Activated naive CD8-positive, alpha-beta T cell treated with anti-CD3 and anti-CD28 coated beads, Interleukin-2, amount 50 U/mL, for 24 hours (primary cell): ENCODE results near the gene AP5B1.

ENCODE experiments used
- ATAC-seq: fragments of 150-1000 bp; cut with Tn5 transposase; one replicate; pipeline ENCODE4 v1.10.0; 2021
- DNase-seq: peaks from one replicate; pipeline ENCODE4 v3.0.0; 2021
- H3K27ac Mint-ChIP-seq: one replicate; pipeline ENCODE4 v1.8.0; 2021; ENCODE audit warnings: mild to moderate bottlenecking, mixed read lengths
- H3K27me3 Mint-ChIP-seq: one replicate; pipeline ENCODE4 v1.8.0; 2021; ENCODE audit warnings: mixed read lengths
- H3K36me3 Mint-ChIP-seq: one replicate; pipeline ENCODE4 v1.8.0; 2021; ENCODE audit warnings: low read depth, mixed read lengths
- H3K4me1 Mint-ChIP-seq: one replicate; pipeline ENCODE4 v1.8.0; 2021; ENCODE audit warnings: mixed read lengths
- H3K4me3 Mint-ChIP-seq: one replicate; pipeline ENCODE4 v1.8.0; 2021; ENCODE audit warnings: mild to moderate bottlenecking, moderate library complexity, mixed read lengths
- H3K9me3 Mint-ChIP-seq: one replicate; pipeline ENCODE4 v1.8.0; 2021; ENCODE audit warnings: mixed read lengths

Gene AP5B1

DNA sequence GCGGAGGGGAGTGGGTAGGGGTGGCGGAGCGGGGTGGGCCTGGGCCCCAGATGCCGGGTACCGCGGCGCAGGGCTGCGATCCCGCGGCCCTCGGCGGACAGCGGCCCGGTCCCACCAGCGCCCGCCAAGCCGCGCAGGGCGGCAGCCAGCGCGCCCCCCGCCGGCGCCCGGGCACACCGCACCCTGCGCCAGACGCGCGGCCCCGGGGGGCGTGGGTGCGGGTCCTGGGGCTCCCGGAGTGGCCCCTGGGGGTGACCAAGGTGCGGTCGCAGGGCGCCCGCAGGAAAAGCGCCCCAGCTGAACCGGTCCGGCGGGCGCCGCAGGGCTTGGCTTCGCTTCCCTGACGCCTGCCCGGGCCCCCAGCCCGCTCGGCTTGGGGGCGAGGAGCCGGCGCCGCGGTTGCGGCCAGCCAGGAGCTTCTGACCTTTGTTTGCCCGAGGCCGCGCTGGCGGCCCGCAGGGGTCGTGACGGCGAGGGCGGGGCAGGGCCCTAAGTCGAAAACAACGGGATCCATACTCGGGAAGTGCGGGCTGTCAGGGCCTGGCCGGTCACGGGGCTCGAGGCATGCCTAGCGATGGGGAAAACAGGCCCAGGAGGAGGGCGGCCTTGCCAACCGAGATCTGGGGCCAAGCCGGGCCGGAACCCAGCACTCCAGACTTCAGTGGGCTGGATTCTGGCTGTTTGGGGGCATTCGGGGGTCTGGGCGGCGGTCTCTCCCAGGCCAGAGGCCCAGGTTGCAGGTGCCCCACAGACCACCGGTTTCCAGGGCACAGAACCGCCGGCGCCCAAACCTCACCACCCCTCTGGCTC is 581 bp upstream of the AP5B1 start:
- H3K9me3 Mint-ChIP-seq = no peaks in the 10 kb centered on the region
- H3K4me1 Mint-ChIP-seq = peaks cover 32% of the 10 kb centered on the region
- no peak overlapping the region for H3K4me3 Mint-ChIP-seq
- H3K36me3 Mint-ChIP-seq = peaks cover 2% of the 10 kb centered on the region
- ATAC-seq = peak; percentile 23
- peaks cover 30% of the 10 kb centered on the region for H3K27me3 Mint-ChIP-seq
- H3K27ac Mint-ChIP-seq = no peak overlapping the region
- no peak for DNase-seq

DNA sequence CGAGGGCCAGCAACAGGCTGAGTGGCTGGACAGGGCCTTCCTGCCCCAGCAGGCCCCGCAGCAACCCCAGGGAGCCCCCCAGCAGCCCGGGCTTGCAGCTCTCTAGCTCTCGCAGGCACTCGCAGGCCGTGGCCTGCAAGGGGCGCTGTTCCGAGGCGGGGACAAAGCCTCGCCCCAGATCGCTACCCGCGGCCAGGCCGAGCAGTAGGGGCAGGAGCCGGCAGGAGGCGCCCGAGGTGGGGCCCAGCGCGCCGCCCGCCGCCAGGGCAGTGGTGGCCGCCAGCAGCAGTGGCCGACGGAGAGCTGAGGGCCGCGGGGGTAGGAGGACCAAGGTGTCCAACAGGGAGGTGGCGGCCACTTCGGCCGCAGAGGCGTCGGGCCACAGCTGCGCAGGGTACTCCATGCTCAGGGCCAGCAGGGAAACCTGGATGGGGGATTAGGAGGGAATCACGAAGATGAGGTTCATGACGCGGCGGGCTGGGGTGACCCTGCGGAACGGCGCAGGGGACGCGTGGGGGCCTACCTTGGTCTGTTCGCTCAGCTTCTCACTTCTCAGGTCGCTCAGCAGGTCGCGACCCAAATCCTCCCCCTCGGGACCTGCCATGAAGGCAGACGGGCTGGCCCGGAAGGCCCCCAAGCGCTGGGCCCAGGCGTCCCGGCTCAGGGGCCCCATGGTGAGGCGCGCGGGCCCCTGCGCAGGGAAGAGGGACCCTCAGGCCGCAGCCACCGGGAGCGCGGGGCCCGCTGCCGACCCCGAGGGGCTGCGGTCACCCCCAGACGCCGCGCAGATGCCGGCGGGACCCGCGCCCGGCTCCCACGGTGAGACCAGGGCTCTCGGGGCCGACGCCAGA is 632 bp downstream of the AP5B1 start:
- Mint-ChIP-seq H3K9me3 (no peaks in the 10 kb centered on the region), H3K27me3 (peaks cover 20% of the 10 kb centered on the region), H3K4me3 (peak overlapping the region; percentile 86), H3K4me1 (peaks cover 28% of the 10 kb centered on the region), H3K27ac (peak overlapping the region; percentile 76), H3K36me3 (peaks cover 2% of the 10 kb centered on the region)
- ATAC-seq (peak; percentile 77), DNase-seq (peak; percentile 91)

DNA sequence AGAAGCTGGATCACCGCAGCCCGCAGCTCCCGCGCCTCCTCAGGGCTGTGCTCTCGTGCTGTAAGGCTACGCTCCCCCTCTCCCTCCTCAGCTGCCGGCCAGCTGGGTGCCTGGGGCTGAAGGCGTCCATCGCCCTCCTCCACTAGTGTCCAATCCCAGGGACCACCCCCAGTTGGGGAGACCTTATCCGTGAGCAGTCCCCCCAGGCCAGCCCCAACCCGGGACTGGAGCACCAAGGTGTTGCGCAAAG is 1.2 kb downstream of the AP5B1 start:
- Mint-ChIP-seq H3K27ac (no peak overlapping the region), H3K27me3 (peaks cover 16% of the 10 kb centered on the region), H3K4me3 (peak overlapping the region; percentile 86), H3K9me3 (no peaks in the 10 kb centered on the region), H3K36me3 (peaks cover 2% of the 10 kb centered on the region), H3K4me1 (peaks cover 29% of the 10 kb centered on the region)
- no peak for DNase-seq
- ATAC-seq = no peak

DNA sequence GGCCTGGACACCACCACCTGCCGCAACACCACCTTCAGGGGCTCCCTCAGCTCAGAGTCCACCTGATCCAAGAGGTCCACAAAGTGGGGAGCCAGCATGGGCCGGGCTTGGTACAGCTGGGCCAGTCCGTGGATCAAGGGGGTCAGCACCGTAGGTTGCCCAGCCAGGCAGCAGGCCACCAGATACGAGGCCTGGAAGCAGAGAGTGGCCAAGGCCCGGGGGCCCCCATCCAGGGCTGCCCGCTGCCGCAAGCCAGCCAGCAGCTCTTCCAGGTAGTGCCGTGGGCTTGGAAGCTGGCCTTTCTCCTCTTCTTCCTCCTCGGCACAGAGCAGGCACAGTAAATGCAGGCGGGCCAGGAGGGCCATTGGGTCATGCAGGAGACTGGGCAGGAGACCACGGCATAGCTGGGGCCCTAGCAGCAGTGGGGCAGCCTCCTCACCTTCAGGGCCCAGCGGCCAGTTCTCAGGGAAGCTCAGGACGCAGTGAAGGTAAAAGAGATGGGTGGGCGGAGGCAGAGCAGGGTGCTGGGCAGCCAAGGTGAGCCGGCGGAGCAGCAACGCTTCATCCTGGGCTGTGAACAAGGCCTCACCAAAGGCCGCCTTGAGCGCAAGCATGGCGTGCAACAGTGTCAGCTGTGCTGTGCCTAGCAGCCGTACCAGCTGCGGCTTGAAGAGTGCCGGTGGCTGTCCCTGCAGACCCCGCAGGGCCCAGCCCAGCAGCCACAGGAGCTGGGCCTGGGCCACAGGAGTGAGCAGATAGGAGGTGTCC is 1.7 kb downstream of the AP5B1 start:
- H3K9me3 Mint-ChIP-seq = no peaks in the 10 kb centered on the region
- peaks cover 2% of the 10 kb centered on the region for H3K36me3 Mint-ChIP-seq
- H3K27me3 Mint-ChIP-seq = peaks cover 11% of the 10 kb centered on the region
- H3K4me1 Mint-ChIP-seq = peaks cover 29% of the 10 kb centered on the region
- ATAC-seq (no peak), DNase-seq (no peak)
- H3K4me3 Mint-ChIP-seq = peak overlapping the region; percentile 86
- no peak overlapping the region for H3K27ac Mint-ChIP-seq

- DNase-seq (no peak), ATAC-seq (no peak)
- Mint-ChIP-seq H3K4me1 (peaks cover 32% of the 10 kb centered on the region), H3K36me3 (peaks cover 2% of the 10 kb centered on the region), H3K9me3 (no peaks in the 10 kb centered on the region), H3K27me3 (peaks cover 8% of the 10 kb centered on the region), H3K4me3 (no peak overlapping the region), H3K27ac (no peak overlapping the region)
Measured at GRCh38 chr11:65778431-65778900, 2.3 kb downstream of the AP5B1 start.

- Mint-ChIP-seq H3K36me3 (peaks cover 2% of the 10 kb centered on the region), H3K9me3 (no peaks in the 10 kb centered on the region), H3K4me3 (no peak overlapping the region), H3K4me1 (peaks cover 32% of the 10 kb centered on the region), H3K27ac (no peak overlapping the region), H3K27me3 (peaks cover 3% of the 10 kb centered on the region)
- ATAC-seq (no peak), DNase-seq (no peak)
Measured at GRCh38 chr11:65777821-65778361, 2.9 kb downstream of the AP5B1 start.

DNA sequence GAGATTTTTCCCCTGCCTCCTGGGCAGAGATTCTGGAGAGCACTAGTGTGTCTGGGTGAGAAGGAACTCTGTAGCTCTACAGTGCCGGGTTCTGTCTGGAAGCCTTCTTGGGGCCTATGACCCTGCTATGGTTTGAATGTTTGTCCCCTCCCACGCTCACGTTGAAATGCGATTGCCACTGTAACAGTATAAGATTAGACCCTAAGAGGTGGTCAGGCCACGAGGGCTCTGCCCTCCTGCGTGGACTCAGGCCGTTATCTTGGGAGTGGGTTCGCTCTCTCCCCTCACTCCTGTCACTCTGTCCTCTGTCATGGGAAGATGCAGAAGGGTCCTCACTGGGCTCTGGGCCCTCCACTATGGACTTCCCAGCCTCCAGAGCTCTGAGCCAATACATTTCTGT is 3.5 kb downstream of the AP5B1 start:
- peak overlapping the region; percentile 21 for H3K27ac Mint-ChIP-seq
- peaks cover 30% of the 10 kb centered on the region for H3K4me1 Mint-ChIP-seq
- H3K27me3 Mint-ChIP-seq = no peaks in the 10 kb centered on the region
- DNase-seq (no peak), ATAC-seq (no peak)
- H3K36me3 Mint-ChIP-seq = peaks cover 2% of the 10 kb centered on the region
- H3K4me3 Mint-ChIP-seq = no peak overlapping the region
- no peaks in the 10 kb centered on the region for H3K9me3 Mint-ChIP-seq

DNA sequence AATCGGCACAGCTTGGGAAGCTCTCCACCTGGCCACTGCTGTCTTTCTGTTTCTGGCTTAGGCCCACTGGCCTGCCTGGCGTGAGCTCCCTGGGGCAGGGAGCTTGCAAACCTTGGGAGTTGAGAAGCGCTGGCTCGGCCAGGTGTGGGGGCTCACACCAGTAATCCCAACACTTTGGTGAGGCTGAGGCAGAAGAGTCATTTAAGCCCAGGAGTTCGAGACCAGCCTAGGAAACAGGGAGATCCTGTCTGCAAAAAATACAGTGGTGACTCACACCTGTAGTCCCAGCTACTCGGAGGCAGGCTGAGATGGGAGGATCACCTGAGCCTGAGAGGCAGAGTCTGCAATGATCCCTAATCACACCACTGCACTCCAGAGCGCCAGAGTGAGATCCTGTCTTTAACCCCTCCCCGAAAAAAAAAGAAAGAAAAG is 4.0 kb downstream of the AP5B1 start:
- Mint-ChIP-seq H3K4me1 (peaks cover 28% of the 10 kb centered on the region), H3K27me3 (no peaks in the 10 kb centered on the region), H3K27ac (peak overlapping the region; percentile 21), H3K36me3 (peaks cover 2% of the 10 kb centered on the region), H3K4me3 (peak overlapping the region; percentile 25), H3K9me3 (no peaks in the 10 kb centered on the region)
- DNase-seq = no peak
- no peak for ATAC-seq

GRCh38 chr11:65776196-65776595 is 4.6 kb downstream of the AP5B1 start:
- Mint-ChIP-seq H3K27me3 (no peaks in the 10 kb centered on the region), H3K4me1 (peaks cover 28% of the 10 kb centered on the region), H3K9me3 (no peaks in the 10 kb centered on the region), H3K36me3 (peaks cover 2% of the 10 kb centered on the region), H3K27ac (peak overlapping the region; percentile 38), H3K4me3 (no peak overlapping the region)
- ATAC-seq = peak; percentile 8
- no peak for DNase-seq

DNA sequence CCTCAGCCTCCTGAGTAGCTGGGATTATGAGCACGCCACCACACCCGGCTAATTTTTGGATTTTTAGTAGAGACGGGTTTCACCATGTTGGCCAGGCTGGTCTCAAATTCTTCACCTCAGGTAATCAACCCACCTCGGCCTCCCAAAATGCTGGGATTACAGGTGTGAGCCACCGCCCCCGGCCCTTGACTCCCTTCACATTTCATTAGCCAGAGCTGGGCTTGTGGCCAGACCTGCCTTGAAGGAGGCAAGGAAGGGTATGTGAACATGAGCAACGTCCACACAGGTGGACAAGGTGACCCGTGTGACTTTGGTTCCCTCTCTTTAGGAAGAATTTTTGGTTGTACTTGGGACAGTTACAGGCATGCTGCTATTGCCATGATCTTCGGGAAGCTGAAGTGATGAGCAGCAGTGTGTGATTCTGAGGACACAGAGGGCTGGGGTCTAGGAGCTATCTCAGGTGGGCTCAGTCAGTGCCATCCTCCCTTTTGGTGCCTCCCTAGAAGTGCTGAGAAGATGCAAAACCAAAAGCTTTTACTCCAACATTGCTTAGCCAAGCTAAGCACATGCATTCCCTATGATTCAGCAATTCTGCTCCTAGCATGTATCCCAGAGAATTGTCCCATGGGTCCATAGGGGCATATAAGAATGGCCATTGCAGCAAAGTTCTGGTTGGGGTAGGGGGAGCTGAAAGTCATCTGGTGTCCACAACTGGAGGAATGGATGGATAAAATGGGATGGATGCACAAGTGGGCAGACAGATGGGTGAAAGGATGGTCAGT is 6.1 kb downstream of the AP5B1 start:
- no peak for ATAC-seq
- H3K4me1 Mint-ChIP-seq = peaks cover 30% of the 10 kb centered on the region
- no peak overlapping the region for H3K4me3 Mint-ChIP-seq
- peaks cover 2% of the 10 kb centered on the region for H3K36me3 Mint-ChIP-seq
- no peak for DNase-seq
- no peaks in the 10 kb centered on the region for H3K9me3 Mint-ChIP-seq
- H3K27me3 Mint-ChIP-seq = no peaks in the 10 kb centered on the region
- no peak overlapping the region for H3K27ac Mint-ChIP-seq

GRCh38 chr11:65773784-65774411 is 6.9 kb downstream of the AP5B1 start:
- Mint-ChIP-seq H3K4me1 (peaks cover 30% of the 10 kb centered on the region), H3K27ac (peak overlapping the region; percentile 16), H3K4me3 (no peak overlapping the region), H3K9me3 (no peaks in the 10 kb centered on the region), H3K27me3 (no peaks in the 10 kb centered on the region), H3K36me3 (peaks cover 2% of the 10 kb centered on the region)
- DNase-seq (no peak), ATAC-seq (no peak)

GRCh38 chr11:65771589-65772112 is 9.1 kb downstream of the AP5B1 start:
- Mint-ChIP-seq H3K4me3 (no peak overlapping the region), H3K27ac (no peak overlapping the region), H3K36me3 (no peaks in the 10 kb centered on the region), H3K9me3 (no peaks in the 10 kb centered on the region), H3K27me3 (no peaks in the 10 kb centered on the region), H3K4me1 (peaks cover 21% of the 10 kb centered on the region)
- no peak for ATAC-seq
- DNase-seq = no peak

DNA sequence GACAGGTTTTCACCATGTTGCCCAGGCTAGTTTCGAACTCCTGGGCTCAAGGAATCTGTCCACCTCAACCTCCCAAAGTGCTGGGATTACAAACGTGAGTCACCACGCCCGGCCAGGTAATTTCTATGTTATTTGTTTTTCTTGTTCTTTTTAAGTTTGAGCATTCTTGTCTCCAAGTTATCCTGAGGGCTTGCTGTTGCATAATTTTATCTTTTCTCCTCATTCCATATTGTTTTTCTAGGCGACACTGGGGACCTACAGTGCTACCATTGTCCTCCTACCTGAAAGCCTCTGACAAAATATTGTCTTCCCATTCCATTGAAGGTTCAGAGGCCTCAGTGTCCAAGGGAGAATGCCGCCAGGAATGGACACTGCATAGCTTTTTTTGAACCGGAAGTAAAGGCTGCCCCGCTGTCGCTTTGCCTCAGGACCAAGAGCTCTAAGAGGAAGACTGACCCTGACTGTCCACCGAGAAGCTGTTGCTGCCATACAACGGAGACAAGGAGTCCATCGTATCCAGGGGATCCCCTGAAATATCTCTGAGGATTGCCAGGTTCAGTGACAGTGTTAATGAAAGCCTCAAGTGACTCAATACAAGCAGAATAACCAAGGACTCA is 9.7 kb downstream of the AP5B1 start:
- Mint-ChIP-seq H3K9me3 (no peaks in the 10 kb centered on the region), H3K4me3 (no peak overlapping the region), H3K4me1 (peaks cover 15% of the 10 kb centered on the region), H3K27me3 (no peaks in the 10 kb centered on the region), H3K27ac (no peak overlapping the region), H3K36me3 (no peaks in the 10 kb centered on the region)
- no peak for DNase-seq
- no peak for ATAC-seq
